Measurements from ENCODE around the gene POSTN.

Gene POSTN

GRCh38 chr13:37608750-37609339 lies 10.3 kb upstream of the POSTN start:
- H3K36me3 ChIP-seq (ENCODE audit: insufficient read depth), result no peaks in the 10 kb centered on the region
- TF ChIP-seq CTCF (conservative IDR thresholded peaks at IDR 0.05; ENCODE audit: low read depth, low read length), result peak; percentile 29; the same call in 1 of the 2 replicates

GRCh38 chr13:37602733-37603381 lies 4.3 kb upstream of the POSTN start:
- no peak overlapping the region for H3K4me3 ChIP-seq (IDR thresholded peaks at IDR 0.05; ENCODE audit: insufficient read depth, low read depth, low read length)
- H4K20me1 ChIP-seq (ENCODE audit: insufficient read depth), result no peaks in the 10 kb centered on the region
- no peaks in the 10 kb centered on the region for H3K4me1 ChIP-seq (ENCODE audit: low read depth, poor library complexity, severe bottlenecking)
- no peak overlapping the region for H3K9ac ChIP-seq
- no peaks in the 10 kb centered on the region for H3K27me3 ChIP-seq (ENCODE audit: insufficient read depth, low read depth)
- no peak overlapping the region for H3K4me2 ChIP-seq
- H3K27ac ChIP-seq, result no peak overlapping the region
- no peak overlapping the region for H2AFZ ChIP-seq (ENCODE audit: low read depth)
- no peaks in the 10 kb centered on the region for H3K79me2 ChIP-seq (ENCODE audit: insufficient read depth, low read depth)
- H3K36me3 ChIP-seq (ENCODE audit: insufficient read depth), result no peaks in the 10 kb centered on the region
- 0 out of 2 replicates have a peak, but pooled peaks have one; percentile 29 for TF ChIP-seq CTCF (conservative IDR thresholded peaks at IDR 0.05; ENCODE audit: low read depth, low read length)

More at GRCh38 chr13:37608750-37609339, 10.3 kb upstream of the POSTN start:
- H4K20me1 ChIP-seq (ENCODE audit: insufficient read depth), result no peaks in the 10 kb centered on the region
- H3K4me2 ChIP-seq, result no peak overlapping the region
- H3K79me2 ChIP-seq (ENCODE audit: insufficient read depth, low read depth), result no peaks in the 10 kb centered on the region
- no peak overlapping the region for H2AFZ ChIP-seq (ENCODE audit: low read depth)
- no peaks in the 10 kb centered on the region for H3K4me1 ChIP-seq (ENCODE audit: low read depth, poor library complexity, severe bottlenecking)
- no peak overlapping the region for H3K27ac ChIP-seq
- no peak overlapping the region for H3K9ac ChIP-seq
- H3K4me3 ChIP-seq (IDR thresholded peaks at IDR 0.05; ENCODE audit: insufficient read depth, low read depth, low read length), result no peak overlapping the region
- H3K27me3 ChIP-seq (ENCODE audit: insufficient read depth, low read depth), result no peaks in the 10 kb centered on the region

- Histone ChIP-seq H3K79me2 (ENCODE audit: insufficient read depth, low read depth) (no peaks in the 10 kb centered on the region), H3K27ac (no peak overlapping the region), H4K20me1 (ENCODE audit: insufficient read depth) (no peaks in the 10 kb centered on the region), H3K36me3 (ENCODE audit: insufficient read depth) (no peaks in the 10 kb centered on the region), H3K4me1 (ENCODE audit: low read depth, poor library complexity, severe bottlenecking) (no peaks in the 10 kb centered on the region), H2AFZ (ENCODE audit: low read depth) (no peak overlapping the region), H3K4me2 (no peak overlapping the region), H3K9ac (no peak overlapping the region), H3K4me3 (IDR thresholded peaks at IDR 0.05; ENCODE audit: insufficient read depth, low read depth, low read length) (no peak overlapping the region), H3K27me3 (ENCODE audit: insufficient read depth, low read depth) (no peaks in the 10 kb centered on the region)
- no peak for TF ChIP-seq CTCF (conservative IDR thresholded peaks at IDR 0.05; ENCODE audit: low read depth, low read length)
Observed at GRCh38 chr13:37601648-37602440, 3.3 kb upstream of the POSTN start.

- no peak for TF ChIP-seq CTCF (conservative IDR thresholded peaks at IDR 0.05; ENCODE audit: low read depth, low read length)
- no peak overlapping the region for H3K27ac ChIP-seq
- H3K36me3 ChIP-seq (ENCODE audit: insufficient read depth), result no peaks in the 10 kb centered on the region
Observed at GRCh38 chr13:37599519-37599918, 951 bp upstream of the POSTN start.

More at GRCh38 chr13:37599519-37599918, 951 bp upstream of the POSTN start:
- H3K9ac ChIP-seq, result no peak overlapping the region
- H3K4me1 ChIP-seq (ENCODE audit: low read depth, poor library complexity, severe bottlenecking), result no peaks in the 10 kb centered on the region
- no peak overlapping the region for H2AFZ ChIP-seq (ENCODE audit: low read depth)
- H3K4me2 ChIP-seq, result no peak overlapping the region
- H3K27me3 ChIP-seq (ENCODE audit: insufficient read depth, low read depth), result no peaks in the 10 kb centered on the region
- no peaks in the 10 kb centered on the region for H3K79me2 ChIP-seq (ENCODE audit: insufficient read depth, low read depth)
- no peaks in the 10 kb centered on the region for H4K20me1 ChIP-seq (ENCODE audit: insufficient read depth)
- no peak overlapping the region for H3K4me3 ChIP-seq (IDR thresholded peaks at IDR 0.05; ENCODE audit: insufficient read depth, low read depth, low read length)

Data from KMS-11 (cell line).